Measurements from ENCODE around the gene UGGT2.
"Not testable (repeated sequence)": the region's sequence is repeated elsewhere in the genome, so short reads cannot be mapped to it uniquely, and the experiment has no call there.

UGGT2 gene

DNA sequence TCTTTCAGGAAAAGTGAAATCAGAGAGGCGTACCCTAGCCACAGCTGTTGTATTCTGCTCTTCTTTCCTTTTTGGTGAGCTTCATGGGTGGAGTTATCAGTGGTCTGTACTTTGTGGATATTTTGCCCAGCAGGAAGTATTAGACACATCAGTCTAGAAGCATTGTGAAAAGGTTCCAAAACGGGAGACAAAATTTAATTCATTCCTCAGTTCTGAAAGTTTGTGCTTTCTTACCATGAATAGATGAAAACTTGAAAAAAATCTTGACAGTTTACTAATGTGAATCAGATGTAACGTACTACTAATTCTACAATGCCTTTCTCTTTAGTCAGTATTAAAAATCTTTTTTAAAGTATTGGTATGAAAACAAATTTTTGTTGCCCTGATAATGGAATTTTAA, 259.4 kb downstream of the UGGT2 start:
- no peak for DNase-seq (ENCODE audit: low read depth)

DNA sequence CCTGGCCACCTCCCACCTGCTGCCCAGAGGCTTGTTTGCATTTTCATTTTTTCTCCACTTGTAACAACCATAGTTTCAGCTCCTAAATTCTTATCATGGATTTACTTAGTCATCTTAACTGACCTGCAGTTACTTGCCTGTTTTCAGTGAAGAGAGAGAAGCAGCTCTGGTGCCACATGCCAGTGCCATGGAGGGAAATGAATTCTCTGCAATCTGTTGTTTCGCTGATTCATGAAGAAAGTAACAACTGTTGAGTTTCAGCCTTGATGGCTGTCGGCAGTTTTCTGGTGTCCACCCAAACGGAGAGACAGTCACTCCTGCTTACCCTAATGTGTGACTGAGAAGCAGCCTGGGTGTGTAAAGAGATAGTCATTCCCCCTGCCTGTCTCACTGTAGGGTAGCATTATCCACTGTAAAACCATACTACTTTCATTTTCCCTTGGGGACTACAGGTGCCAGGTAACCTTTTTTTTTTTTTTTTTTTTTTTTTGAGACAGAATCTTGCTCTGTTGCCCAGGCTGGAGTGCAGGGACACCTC, 260.1 kb downstream of the UGGT2 start:
- no peak for DNase-seq (ENCODE audit: low read depth)

DNA sequence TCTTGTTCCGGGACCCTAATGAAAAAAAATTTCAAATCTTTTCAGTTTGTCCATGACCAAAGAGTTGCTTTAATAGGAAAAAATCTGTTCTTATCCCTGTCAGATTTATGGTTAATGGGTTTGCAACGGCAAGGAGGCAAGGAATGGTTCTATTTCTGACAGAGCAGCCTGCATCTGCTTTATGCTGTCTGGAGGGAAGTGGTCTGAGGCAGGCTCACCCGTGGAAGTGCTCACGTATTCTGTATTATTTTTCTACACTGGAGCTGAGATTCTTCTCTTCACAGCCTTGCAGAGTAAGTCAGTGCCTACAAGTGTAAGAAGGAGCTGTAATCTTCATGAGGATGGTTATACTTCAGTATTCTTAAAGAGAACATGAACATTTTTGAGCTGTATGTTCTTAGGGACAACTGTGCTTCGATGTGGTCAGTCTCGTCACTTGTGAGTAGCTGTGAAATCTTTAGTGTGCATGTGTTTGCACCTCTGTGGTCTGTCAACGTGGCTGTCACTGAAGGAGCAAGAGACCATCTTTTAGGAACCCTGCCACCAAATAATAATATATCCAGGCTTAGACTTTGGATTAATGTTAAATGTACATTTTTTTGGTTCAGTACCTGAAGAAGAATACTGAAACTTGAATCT, 262.0 kb downstream of the UGGT2 start:
- DNase-seq (ENCODE audit: low read depth): no peak

DNA sequence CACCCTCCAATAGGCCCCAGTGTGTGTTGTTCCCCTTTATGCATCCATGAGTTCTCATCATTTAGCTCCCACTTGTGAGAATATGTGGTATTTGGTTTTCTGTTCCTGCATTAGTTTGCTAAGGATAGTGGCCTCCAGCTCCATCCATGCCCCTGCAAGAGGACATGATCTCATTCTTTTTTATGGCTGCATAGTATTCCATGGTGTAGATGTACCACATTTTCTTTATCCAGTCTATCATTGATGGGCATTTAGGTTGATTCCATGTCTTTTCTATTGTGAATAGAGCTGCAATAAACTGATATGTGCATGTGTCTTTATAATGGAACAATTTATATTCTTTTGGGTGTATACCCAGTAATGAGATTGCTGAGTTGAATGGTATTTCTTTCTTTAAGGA, 263.9 kb downstream of the UGGT2 start:
- not testable (repeated sequence) for DNase-seq (ENCODE audit: low read depth)

DNA sequence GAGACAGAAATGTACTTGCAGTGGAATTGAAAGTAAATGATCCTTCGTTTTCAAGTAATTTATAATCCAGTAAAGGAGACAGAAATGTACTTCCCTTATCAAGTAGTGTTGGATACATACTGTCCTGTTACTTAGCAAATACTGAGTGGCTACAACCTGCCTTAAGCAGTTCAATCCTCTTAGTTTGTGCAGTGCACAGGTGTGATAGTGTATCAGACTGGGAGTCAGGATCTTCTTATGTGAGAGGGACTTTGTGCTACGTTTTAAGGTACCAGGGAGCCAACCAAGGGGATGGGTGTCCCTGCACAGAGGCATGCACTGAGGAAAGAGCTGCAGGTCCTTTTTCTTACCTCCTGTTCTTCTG, 265.1 kb downstream of the UGGT2 start:
- no peak for DNase-seq (ENCODE audit: low read depth)

DNA sequence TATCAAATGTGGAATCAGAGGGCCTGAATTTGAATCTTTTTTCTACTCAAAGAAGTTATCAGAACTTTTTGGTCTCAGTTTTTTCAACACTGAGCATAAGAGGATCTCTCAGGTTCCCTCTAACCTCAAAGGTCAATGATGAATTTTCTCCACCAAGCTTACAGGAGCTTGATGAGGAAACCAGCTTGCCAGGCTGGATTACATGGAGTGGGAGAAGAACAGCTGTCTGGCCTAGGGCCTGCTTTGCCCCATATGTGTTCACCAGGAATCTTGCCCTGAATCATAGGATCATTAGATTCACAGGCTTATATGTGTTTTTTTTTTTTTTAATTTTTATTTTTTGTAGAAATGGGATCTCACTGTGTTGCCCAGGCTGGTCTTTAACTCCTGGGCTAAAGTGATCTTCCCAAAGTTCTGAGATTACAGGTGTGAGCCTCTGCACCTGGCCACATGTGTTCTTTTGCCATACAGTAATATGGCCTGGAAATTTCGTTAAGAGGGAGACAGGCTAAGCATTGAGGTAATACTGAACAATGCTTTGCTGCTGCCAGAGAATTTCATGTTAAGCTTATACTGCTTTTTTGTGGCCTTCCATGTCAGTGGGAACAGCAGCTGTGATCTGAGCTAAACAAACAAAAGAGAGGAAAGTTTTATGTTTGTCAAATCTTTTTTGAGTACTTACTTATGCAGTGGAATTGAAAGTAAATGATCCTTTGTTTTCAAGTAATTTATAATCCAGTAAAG, 265.7 kb downstream of the UGGT2 start:
- DNase-seq (ENCODE audit: low read depth): no peak

DNA sequence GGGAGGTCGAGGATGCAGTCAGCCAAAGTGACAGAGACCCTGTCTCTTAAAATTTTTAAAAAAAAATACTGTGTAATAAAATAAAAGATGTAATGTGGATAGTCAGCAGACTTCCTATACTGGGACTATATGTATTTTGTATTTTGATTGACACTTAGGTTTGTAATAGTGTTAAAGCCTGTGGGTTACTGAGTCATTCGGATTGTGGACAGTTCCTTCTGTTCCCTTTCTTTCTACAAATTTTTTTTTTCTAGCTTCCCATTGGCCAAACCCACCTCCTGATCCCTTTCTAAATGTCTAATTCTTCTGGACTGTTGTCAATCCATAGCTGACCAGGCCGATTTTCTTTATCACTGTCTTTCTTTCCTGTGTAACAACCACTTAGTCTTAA, 268.3 kb downstream of the UGGT2 start:
- DNase-seq (ENCODE audit: low read depth): no peak

DNA sequence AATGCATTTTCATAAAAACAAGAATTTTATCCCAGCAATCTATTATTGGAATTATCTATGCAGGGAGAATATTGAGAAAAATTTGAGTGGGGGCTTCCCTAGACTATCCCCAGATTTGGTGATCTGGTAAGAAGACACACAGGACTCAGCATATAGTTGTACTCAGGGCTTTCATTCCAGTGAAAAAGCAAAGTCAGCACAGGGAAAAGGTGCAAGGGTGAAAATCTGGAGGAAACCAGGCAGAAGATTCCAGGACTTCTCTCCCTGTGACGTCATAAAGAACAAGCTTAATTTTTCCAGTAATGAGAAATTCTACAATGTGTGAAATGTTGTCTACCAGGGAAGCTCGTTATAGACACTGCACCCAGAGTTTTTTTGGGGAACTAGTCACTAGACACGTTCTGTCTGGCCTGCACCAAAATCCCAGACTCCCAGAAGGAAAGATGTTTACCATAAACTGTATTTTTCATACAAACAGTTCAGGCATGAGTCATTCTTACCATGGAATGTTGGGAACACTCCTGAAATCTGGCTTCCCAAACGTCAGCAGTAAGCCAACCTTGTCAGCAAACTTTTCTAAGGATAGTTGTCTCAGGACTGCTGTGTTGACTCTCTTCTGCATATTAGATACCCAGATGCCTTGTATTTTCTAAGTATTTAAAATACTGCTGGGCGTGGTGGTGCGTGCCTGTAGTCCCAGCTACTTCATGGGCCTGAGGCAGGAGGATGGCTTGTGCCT, 268.9 kb downstream of the UGGT2 start:
- DNase-seq (ENCODE audit: low read depth): peak; percentile 31

DNA sequence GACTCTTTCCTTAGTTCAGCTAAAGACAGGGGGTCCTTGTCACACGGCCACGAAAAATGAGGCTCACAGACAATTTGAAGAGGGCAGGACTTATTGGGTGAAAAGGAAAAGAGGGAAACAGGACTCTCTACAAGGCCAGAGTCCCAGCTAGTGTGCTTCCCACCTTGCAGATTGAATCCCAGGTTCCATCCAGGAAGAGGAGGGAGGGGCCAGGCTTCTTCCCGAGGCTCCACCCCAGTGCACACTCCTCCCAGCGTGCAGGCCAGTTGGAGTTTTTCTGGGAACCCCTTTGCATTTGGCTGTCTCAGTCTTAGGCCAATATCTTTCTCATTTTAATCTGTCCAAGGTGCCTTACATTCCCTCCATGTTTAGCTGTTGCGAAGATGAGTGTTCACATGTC, 269.5 kb downstream of the UGGT2 start:
- DNase-seq (ENCODE audit: low read depth): no peak

DNA sequence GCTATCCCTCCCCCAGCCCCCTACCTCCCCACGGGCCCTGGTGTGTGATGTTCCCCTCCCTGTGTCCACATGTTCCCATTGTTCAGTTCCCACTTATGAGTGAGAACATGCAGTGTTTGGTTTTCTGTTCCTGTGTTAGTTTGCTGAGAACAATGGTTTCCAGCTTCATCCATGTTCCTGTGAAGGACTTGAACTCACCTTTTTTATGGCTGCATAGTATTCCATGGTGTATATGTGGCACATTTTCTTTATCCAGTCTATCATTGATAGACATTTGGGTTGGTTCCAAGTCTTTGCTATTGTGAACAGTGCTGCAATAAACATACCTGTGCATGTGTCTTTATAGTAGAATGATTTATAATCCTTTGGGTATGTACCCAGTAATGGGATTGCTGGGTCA, 271.3 kb downstream of the UGGT2 start:
- DNase-seq (ENCODE audit: low read depth): not testable (repeated sequence)

DNA sequence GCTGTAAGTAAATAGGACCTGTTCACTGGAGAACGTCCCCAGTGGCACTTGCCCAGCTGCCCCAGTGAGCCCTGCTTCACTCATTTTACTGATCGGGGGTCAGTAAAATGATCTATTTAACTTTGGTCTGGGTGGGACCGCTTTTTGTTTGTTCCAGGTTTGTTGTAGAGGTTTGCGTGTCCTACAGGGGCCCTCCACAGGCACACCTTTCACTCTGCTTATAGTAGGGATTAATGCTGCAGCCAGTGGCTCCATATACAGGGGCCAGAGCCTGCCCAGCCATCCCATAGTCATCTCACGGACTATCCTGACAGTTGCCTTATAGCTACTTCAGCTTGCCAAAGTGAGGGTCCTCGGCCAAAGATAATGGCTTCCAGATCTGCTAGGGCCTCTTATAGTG, 272.2 kb downstream of the UGGT2 start:
- DNase-seq (ENCODE audit: low read depth): no peak

DNA sequence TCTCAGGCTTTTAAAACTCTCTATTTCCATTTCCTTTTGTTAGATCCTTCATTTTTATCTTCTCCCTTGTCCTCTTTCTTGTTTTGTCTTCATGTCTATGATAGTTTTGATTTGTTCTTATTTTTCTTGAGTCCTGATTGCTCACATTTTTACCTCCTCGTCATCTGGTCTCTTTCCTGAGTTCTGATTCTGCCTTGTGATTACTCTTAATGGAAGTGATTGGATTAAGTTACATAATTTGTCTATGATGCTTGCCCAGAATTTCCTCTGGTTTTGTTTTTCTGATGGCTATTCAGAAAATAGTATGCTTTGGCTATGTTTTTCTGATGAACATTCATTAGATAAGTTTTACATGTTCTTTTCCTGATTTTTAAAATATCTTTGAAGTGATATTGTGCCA, 273.7 kb downstream of the UGGT2 start:
- no peak for DNase-seq (ENCODE audit: low read depth)

DNA sequence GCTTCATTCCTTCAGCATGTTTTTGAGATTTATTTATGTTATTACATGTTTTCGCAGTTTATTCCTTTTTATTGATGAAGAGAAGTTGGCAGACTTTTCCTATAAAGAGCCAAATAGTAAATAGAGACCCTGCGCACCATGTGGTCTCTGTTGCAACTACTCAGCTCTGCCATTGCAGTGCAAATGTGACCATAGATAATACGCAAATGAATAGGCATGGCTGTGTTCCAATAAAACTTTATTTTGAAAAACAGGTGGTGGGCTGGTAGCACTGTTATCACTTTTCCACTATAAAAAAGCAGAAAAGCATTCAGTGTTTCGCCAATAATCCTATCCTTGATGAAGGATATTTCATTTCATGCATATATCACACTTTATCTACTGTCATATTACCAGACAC, 281.3 kb downstream of the UGGT2 start:
- no peak for DNase-seq (ENCODE audit: low read depth)

DNA sequence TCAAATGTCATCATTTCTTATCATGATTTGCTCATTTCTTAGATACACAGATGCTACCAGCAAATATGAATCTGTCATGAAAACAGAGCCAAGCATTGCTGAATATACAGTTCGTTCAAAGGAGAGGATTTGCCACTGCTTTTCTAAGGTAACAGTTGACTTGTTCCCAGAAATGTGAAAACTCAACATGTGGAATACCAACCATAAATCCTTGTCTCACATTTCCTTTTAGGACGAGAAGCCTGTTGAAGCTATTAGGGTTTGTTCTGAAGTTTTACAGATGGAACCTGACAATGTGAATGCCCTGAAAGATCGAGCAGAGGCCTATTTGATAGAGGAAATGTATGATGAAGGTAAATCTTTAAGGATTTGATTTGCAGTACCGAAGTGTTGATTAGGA, 289.6 kb downstream of the UGGT2 start:
- DNase-seq (ENCODE audit: low read depth): no peak

DNA sequence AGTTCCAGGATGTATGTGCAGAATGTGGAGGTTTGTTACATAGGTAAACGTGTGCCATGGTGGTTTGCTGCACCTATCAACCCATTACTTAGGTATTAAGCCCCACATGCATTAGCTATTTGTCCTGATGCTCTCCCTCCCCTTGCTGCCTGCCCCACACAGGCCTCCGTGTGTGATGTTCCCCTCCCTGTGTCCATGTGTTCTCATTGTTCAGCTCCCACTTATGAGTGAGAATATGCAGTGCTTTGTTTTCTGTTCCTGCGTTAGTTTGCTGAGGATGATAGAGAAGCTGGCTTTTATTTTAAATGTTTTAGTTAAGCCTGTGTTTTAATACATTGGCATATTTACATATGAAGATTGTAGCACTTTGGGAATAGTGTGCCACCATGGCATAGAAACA, 290.6 kb downstream of the UGGT2 start:
- not testable (repeated sequence) for DNase-seq (ENCODE audit: low read depth)

DNA sequence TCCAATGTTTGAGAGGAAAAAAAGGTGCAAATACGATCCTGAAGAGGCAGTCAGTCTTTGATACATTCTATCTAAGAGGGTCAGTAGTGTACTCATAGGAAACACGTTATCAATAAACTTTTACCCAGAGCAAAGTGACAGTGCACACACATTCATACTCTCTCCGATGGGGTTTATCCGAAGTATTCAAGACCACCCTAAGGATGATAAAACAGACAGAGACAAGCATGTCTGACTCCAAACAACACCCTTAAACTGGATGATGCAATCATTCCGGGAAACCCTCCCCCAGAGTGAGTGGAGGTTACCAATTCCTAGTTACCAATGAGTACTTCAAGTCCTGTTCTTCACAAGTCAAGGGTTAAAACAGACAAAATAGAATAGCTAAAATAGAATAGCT, 297.1 kb downstream of the UGGT2 start:
- DNase-seq (ENCODE audit: low read depth): no peak

DNA sequence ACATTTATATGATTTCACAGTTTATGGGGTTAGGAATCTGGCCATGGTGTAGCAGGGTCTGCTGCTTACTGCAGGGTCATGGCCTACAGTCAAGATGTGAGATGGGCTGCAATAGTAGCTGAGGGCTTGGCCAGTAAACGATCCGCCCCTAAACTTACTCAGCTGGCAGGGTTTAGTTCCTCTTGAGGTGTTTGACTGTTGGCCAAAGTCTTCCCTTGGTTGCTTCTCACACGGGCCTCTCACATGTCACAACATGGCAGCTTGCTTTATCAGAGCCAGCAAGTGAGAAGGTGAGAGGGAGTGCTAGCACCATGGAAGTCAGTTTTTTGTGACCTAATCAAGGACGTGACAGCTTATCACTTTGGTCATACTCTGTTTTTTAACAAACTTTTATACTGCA, 299.1 kb downstream of the UGGT2 start:
- DNase-seq (ENCODE audit: low read depth): no peak

DNA sequence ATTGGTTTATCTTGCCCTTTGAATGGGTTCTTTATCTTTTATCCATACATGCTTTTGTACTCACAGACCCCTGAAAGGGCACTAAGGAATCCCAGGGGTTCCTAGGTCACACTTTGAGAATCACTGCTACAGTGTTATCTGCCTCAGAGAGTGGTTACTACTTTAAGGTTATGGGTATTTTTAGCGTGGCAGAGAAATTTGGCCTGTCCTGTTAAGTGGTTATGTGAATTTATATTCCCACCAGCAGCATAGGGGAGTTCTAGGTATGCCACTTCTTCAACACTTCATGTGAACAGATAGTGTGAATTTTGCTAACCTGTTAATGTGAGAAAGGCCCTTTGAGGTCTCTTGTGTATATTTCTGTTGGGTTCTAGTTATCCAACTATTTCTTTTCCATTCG, 300.5 kb downstream of the UGGT2 start:
- no peak for DNase-seq (ENCODE audit: low read depth)
